HG03575 (cell line): ENCODE data around the gene MED29.

Source experiments
- ATAC-seq: cut with Tn5 transposase; IDR thresholded peaks from one replicate; pipeline ENCODE4 v1.9.1; 2021; ENCODE audit not compliant: unreplicated experiment, insufficient number of reproducible peaks, low FRiP score; ENCODE audit errors: extremely low read depth

The MED29 gene

GRCh38 chr19:39422020-39422419 lies 30.8 kb downstream of the MED29 start:
- no peak for ATAC-seq

- no peak for ATAC-seq
Measured at GRCh38 chr19:39423258-39424086, 32.3 kb downstream of the MED29 start.

DNA sequence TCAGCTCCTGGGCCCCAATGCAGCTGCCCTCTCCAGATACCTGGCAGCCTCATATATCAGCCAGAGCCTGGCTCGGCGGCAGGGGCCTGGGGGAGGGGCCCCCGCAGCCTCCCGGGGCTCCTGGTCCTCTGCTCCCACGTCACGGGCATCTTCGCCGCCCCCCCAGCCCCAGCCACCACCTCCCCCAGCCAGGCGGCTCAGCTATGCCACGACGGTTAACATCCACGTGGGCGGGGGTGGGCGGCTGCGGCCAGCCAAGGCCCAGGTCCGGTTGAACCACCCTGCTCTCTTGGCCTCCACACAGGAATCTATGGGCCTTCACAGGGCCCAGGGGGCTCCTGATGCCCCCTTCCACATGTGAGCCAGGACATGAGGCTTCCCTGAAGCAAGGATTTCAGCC lies 33.8 kb downstream of the MED29 start:
- ATAC-seq: no peak

- ATAC-seq: no peak
Measured at GRCh38 chr19:39425744-39426143, 34.6 kb downstream of the MED29 start.

GRCh38 chr19:39426170-39426569 lies 35.0 kb downstream of the MED29 start:
- no peak for ATAC-seq

DNA sequence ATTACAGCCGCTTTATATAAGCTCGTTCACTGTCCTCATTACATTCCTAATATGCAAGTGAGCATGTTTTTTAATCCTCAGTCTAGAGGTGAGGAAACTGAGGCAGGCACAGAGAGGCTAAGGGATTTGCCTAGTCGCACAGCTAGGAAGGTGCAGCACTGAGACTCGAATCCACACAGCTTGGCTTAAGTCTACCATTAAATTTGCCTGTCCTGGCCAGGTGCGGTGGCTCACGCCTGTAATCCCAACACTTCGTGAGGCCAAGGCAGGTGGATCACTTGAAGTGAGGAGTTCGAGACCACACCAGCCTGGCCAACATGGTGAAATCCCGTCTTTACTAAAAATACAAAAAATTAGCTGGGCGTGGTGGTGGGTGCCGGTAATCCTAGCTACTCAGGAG lies 36.5 kb downstream of the MED29 start:
- no peak for ATAC-seq

DNA sequence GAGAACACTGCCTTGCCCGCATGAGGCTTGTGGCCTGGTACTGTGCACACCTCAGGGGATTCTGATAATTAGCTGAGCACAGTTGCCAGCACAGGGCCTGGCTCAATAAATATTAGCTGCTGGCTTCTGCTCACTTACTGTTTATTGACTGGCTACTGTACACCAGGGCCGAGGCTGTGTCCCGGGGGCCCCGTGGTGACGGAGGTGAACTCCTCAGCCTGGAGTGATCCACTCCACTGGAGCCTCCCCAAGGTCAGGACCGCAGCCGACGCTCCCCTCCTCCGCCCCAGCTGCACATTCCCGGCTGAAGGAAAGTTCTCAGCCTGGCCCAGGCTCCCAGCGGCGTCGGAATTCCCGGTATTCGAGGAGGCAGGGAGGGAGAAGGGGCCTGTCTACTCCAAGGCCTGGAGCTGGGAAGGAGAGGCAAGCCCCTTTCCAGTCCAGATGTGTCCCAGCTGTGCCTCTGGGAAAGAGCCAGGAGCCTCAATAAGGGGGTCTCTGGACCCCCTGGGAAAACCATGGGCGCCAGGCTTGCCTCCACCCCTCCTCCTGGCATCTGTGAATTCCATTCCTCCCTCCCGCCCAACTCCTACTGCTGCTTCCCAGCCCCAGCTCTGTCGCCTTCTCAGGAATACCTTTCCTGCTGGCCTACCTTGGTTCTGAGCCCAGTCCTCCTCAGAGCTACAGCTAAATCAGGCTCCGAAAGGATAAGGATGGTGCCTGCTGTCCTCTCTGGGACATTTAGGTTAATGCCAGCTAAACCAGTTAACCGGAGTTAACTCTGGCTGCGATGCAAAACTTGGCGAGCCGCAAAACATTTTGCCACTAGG lies 37.3 kb downstream of the MED29 start:
- no peak for ATAC-seq

DNA sequence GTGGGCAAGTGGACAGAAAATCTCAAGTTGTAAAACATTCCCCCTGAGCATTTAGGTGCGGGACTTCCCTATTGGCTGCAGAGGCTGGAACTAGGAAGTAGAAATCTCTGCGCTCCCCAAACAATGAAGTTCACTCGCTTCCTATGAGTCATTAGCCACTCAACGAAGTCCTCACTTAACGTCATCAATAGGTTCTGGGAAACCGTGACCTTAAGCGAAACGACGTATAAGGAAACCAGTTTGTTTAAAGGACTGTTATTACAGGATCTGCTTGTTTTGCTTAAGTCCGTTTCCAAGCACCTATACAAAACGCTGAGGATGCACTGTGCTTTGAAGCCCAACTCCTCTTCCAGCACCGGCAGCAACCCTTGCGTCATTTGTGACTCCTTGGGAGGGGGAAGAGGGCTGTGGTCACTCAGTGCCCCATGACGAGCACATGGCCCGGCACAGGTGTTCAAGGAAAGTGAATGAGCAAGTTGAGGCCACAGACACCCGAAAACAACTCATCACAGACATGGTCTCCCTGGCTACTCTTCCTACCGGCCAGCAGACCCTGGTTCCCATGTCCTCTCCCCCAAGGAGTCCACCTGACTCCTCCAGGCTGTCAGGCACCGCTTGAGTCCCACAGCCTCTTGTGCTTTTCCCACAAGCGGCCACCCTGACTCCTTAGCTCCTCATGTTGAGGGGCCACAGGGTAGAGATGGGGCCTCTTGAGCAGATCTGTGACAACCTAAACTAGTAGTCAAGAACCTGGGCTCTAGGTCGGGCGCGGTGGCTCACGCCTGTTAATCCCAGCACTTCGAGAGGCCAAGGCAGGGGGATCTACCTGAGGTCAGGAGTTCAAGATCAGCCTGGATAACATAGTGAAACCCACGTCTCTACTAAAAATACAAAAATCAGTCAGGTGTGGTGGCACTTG lies 39.8 kb downstream of the MED29 start:
- no peak for ATAC-seq

GRCh38 chr19:39432677-39433025 lies 41.5 kb downstream of the MED29 start:
- no peak for ATAC-seq

DNA sequence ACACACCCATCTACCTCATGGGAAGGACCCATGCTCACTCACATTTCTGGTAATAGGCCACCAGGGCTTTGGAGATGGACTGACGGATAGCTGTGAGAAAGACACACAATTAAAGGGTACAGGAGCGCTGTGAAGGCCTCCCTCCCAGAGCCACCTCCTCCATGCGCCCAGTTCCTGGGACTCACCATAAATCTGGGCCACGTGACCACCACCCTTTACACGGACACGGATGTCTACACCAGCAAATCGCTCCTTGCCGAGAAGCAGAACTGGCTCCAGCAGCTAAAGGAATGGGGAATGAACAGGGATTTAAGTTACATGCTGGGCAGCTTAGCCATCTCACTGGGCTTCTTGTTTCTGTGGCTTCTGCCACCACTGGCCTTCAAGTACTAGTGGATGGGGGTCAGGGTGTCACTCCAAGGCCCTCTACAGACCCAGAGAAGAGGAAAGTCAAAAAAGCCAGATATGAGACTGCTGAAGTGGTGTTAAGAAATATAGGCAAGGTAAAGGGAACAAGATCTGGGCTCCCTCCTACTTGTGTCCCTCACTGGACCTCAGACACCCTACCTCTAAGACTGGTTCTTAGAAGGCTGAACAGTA lies 42.4 kb downstream of the MED29 start:
- ATAC-seq: no peak

DNA sequence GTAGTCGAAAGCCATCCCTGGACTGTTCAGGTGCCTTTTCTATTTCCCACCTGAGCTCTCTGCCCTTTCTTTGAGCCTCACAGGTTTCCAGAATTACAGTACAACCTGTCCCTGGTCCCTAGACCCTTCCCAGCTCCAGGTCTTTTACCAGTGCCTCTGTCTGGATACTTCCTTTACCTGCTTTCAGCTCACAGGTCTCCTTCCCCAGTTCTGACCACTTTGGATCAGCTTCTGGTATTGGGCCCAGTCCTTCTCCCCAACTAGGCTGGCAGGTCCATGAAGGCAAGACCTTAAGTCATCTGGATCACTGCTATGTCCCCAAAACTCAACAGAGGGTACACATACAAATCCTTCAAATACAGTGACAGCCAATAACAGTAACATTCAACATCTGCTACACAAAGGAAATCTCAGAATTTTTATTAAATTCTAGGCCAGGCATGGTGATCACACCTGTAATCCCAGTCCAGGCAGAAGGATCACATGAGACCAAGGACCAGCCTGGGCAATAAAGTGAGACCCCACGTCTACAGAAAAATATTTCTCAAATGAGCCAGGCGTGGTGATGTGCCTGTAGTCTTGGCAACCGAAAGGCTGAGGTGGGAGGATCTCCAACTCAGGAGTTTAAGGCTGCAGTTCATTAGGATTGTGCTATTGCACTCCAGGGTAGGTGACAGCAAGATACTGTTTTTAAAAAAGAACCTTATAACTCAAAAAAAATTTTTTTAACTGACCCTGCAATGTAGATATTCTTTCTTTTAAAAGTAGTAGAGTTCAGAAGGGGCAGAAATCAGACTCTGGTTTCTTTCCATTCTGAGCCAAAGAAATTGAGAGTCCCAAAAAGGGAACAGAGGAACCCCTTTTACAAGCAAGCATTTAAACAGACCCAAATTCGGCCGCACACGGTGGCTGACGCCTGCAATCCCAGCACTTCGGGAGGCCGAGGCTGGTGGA lies 43.2 kb downstream of the MED29 start:
- no peak for ATAC-seq

GRCh38 chr19:39435499-39436349 lies 44.5 kb downstream of the MED29 start, which contains the start of gene RPS16:
TSS of gene RPS16 (minus strand) at chr19:39435949. CDS start at chr19:39435895, 54 bp downstream.
- ATAC-seq: no peak

DNA sequence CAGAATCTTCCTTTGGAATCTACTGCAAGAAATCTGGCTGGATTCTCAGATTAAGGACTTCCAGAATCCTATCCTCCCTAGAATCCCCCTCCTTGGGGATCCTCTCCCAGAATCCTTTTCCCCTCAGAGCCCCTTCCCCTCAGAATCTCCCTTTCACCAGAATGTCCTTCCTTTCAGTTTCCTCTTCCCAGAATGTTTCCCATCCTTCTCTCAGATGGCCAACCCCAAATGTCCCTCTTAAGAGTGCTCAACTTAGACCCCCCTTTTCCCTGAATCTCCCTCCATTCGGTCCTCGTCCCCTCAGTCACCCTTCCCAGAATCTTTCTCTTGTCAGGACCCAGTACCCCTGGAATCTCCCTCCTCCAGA lies 45.2 kb downstream of the MED29 start:
- no peak for ATAC-seq

GRCh38 chr19:39438270-39438934 lies 47.2 kb downstream of the MED29 start:
- no peak for ATAC-seq

GRCh38 chr19:39444598-39445195 lies 53.5 kb downstream of the MED29 start:
- no peak for ATAC-seq
